Activated naive CD4-positive, alpha-beta T cell treated with anti-CD3 and anti-CD28 coated beads, Interleukin-2, amount 50 U/mL, for 24 hours (primary cell): Measurements from ENCODE around the gene OR10T2.
"Not testable (repeated sequence)": the region's sequence is repeated elsewhere in the genome, so short reads cannot be mapped to it uniquely, and the experiment has no call there.

ENCODE experiments used
- H3K27ac Mint-ChIP-seq: one replicate; pipeline ENCODE4 v1.8.0; 2021; ENCODE audit warnings: mild to moderate bottlenecking, mixed read lengths
- H3K27me3 Mint-ChIP-seq: one replicate; pipeline ENCODE4 v1.8.0; 2021; ENCODE audit warnings: mixed read lengths
- H3K36me3 Mint-ChIP-seq: one replicate; pipeline ENCODE4 v1.8.0; 2021; ENCODE audit warnings: mixed read lengths
- H3K4me1 Mint-ChIP-seq: one replicate; pipeline ENCODE4 v1.8.0; 2021; ENCODE audit warnings: mixed read lengths
- H3K4me3 Mint-ChIP-seq: one replicate; pipeline ENCODE4 v1.8.0; 2021; ENCODE audit warnings: mild to moderate bottlenecking, mixed read lengths
- H3K9me3 Mint-ChIP-seq: one replicate; pipeline ENCODE4 v1.8.0; 2021; ENCODE audit warnings: mixed read lengths

Gene OR10T2

GRCh38 chr1:158374101-158374500 is 25.2 kb downstream of the OR10T2 start:
- not testable (repeated sequence) for H3K4me3 Mint-ChIP-seq, H3K9me3 Mint-ChIP-seq, H3K36me3 Mint-ChIP-seq, H3K27ac Mint-ChIP-seq, H3K4me1 Mint-ChIP-seq
- H3K27me3 Mint-ChIP-seq, result peaks cover 20% of the 10 kb centered on the region

- Mint-ChIP-seq H3K4me3 (no peak overlapping the region), H3K4me1 (no peaks in the 10 kb centered on the region), H3K36me3 (peaks cover 1% of the 10 kb centered on the region), H3K27ac (no peak overlapping the region), H3K27me3 (peaks cover 23% of the 10 kb centered on the region), H3K9me3 (no peaks in the 10 kb centered on the region)
Measured at GRCh38 chr1:158371188-158371953, 27.9 kb downstream of the OR10T2 start.

GRCh38 chr1:158366783-158367182 is 32.5 kb downstream of the OR10T2 start:
- H3K4me3 Mint-ChIP-seq, result no peak overlapping the region
- peaks cover 1% of the 10 kb centered on the region for H3K36me3 Mint-ChIP-seq
- H3K4me1 Mint-ChIP-seq, result no peaks in the 10 kb centered on the region
- peaks cover 20% of the 10 kb centered on the region for H3K27me3 Mint-ChIP-seq
- no peak overlapping the region for H3K27ac Mint-ChIP-seq
- no peaks in the 10 kb centered on the region for H3K9me3 Mint-ChIP-seq

GRCh38 chr1:158362941-158363340 is 36.3 kb downstream of the OR10T2 start:
- H3K9me3 Mint-ChIP-seq, result no peaks in the 10 kb centered on the region
- H3K4me3 Mint-ChIP-seq, result no peak overlapping the region
- H3K36me3 Mint-ChIP-seq, result no peaks in the 10 kb centered on the region
- peaks cover 9% of the 10 kb centered on the region for H3K27me3 Mint-ChIP-seq
- no peak overlapping the region for H3K27ac Mint-ChIP-seq
- no peaks in the 10 kb centered on the region for H3K4me1 Mint-ChIP-seq

GRCh38 chr1:158362482-158362881 is 36.8 kb downstream of the OR10T2 start:
- H3K4me3 Mint-ChIP-seq, result no peak overlapping the region
- no peaks in the 10 kb centered on the region for H3K4me1 Mint-ChIP-seq
- H3K27ac Mint-ChIP-seq, result no peak overlapping the region
- H3K36me3 Mint-ChIP-seq, result no peaks in the 10 kb centered on the region
- peaks cover 11% of the 10 kb centered on the region for H3K27me3 Mint-ChIP-seq
- no peaks in the 10 kb centered on the region for H3K9me3 Mint-ChIP-seq

- Mint-ChIP-seq H3K9me3 (no peaks in the 10 kb centered on the region), H3K36me3 (no peaks in the 10 kb centered on the region), H3K4me3 (no peak overlapping the region), H3K27ac (no peak overlapping the region), H3K27me3 (peaks cover 24% of the 10 kb centered on the region), H3K4me1 (no peaks in the 10 kb centered on the region)
Measured at GRCh38 chr1:158357441-158357840, 41.8 kb downstream of the OR10T2 start.

GRCh38 chr1:158356616-158357015 is 42.6 kb downstream of the OR10T2 start:
- Mint-ChIP-seq H3K36me3 (no peaks in the 10 kb centered on the region), H3K9me3 (no peaks in the 10 kb centered on the region), H3K4me1 (no peaks in the 10 kb centered on the region), H3K27me3 (peaks cover 24% of the 10 kb centered on the region), H3K4me3 (no peak overlapping the region), H3K27ac (no peak overlapping the region)

GRCh38 chr1:158355773-158356285 is 43.4 kb downstream of the OR10T2 start:
- Mint-ChIP-seq H3K9me3 (no peaks in the 10 kb centered on the region), H3K4me1 (no peaks in the 10 kb centered on the region), H3K27ac (no peak overlapping the region), H3K4me3 (no peak overlapping the region), H3K36me3 (no peaks in the 10 kb centered on the region), H3K27me3 (peaks cover 24% of the 10 kb centered on the region)

- Mint-ChIP-seq H3K4me3 (no peak overlapping the region), H3K9me3 (no peaks in the 10 kb centered on the region), H3K36me3 (no peaks in the 10 kb centered on the region), H3K27me3 (peaks cover 24% of the 10 kb centered on the region), H3K27ac (no peak overlapping the region), H3K4me1 (no peaks in the 10 kb centered on the region)
Measured at GRCh38 chr1:158354255-158354654, 45.0 kb downstream of the OR10T2 start.

GRCh38 chr1:158353303-158354075 is 45.8 kb downstream of the OR10T2 start, which contains the start of gene CD1E:
CD1E (plus strand) TSS chr1:158353894; CDS start chr1:158353989, 95 bp downstream.
- Mint-ChIP-seq H3K4me1 (no peaks in the 10 kb centered on the region), H3K9me3 (no peaks in the 10 kb centered on the region), H3K27ac (no peak within 1 kb of the TSS), H3K27me3 (peaks cover 24% of the 10 kb centered on the region), H3K4me3 (no peak within 1 kb of the TSS), H3K36me3 (no peaks in the 10 kb centered on the region)

GRCh38 chr1:158348946-158349345 is 50.3 kb downstream of the OR10T2 start:
- not testable (repeated sequence) for H3K27ac Mint-ChIP-seq, H3K4me1 Mint-ChIP-seq, H3K36me3 Mint-ChIP-seq, H3K4me3 Mint-ChIP-seq, H3K27me3 Mint-ChIP-seq, H3K9me3 Mint-ChIP-seq
